GM19025 (cell line): ENCODE results near the gene PABPN1L.

ENCODE experiments used
- ATAC-seq: cut with Tn5 transposase; IDR thresholded peaks from one replicate; pipeline ENCODE4 v1.9.1; 2021; ENCODE audit warnings: mild to moderate bottlenecking, low read depth, moderate library complexity; ENCODE audit not compliant: unreplicated experiment

Gene PABPN1L

GRCh38 chr16:88871730-88872416 is 5.4 kb upstream of the PABPN1L start:
- ATAC-seq: no peak

DNA sequence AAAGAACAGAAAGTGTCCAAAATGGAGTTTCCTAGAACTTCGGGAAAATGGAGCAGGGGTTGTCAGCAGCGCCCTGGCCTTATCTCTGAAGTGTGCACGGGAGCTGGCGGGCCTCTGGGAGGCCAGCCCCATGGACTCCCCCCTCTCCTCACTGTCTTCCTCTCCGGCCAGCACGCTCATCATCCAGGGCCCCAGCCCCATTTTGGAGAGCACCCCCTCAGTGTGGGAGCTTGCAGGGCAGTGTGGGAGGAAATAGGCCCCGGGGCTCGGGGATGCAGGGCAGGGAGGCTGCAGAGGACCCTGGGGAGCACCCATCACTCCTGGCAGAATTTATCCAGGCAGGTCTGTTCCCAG is 4.9 kb upstream of the PABPN1L start:
- no peak for ATAC-seq

DNA sequence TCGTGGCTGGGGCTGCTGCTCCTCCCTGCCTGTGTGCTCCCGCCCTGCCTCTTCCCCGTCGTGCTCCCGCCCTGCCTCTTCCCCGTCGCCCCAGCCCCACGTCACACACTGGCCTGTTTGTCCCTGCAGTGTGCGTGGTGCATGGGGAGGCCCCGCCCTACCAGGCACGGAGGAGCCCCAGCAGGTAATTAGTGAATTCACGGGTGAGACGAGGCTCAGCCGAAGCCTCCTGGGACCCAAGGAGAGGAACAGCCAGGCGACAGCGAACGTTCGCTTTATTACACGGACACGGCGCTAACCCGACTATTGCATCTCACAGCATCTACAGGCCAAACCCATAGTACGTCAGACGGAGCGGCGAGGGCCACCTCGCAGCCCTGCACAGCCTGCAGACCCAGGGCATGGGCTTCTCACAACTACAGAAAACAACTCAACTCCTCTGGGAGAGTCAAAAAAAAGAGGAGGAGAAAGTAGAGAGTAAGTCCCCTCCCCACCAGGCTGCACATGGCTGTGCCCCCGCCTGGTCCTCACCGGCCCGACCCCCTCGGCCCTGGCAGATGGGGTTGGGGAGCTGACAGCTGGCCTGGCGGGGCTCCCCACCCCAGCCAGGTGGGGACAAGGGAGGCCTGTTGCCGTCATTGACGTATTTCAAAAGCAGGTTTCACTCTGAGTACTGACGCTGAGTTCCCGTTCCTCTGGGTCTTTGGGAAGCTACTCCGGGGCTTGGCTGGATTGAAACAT is 4.3 kb upstream of the PABPN1L start:
- ATAC-seq: no peak

- no peak for ATAC-seq
Measured at GRCh38 chr16:88869673-88869980, 3.2 kb upstream of the PABPN1L start.

DNA sequence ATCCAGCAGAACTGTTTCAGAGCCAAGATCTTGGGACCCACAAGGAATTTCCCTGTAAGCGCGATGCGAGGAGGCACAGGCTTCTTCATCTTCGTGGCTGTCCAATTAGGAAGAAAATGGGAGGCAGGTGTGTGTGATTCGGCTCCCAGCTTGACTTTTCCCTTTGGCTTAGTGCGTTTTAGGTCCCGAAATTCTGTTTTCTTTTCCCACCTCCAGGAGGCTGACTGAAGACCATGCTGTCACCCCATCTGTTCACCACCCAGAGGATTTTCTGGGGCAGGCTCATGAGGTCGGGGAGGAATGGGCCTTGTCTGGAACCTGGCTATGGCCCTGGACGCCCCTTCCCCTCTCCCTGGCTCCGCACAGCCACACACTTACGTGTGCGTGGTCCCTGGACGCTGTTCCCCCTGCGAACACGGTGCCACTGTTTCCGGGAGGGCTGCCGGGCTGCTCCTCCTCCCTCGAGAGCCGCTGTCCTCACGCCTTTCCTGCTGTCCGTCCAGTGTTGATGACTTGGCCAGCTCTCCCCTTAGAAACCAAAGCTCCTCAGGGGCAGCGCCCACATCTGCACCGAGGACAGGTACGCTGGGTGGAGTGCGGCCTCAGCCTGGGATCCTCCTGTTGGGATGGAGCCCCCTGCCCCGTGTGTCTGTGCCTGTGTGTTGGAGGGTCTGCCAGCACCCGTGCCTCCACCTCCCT is 2.7 kb upstream of the PABPN1L start:
- no peak for ATAC-seq

GRCh38 chr16:88867581-88868246 is 1.3 kb upstream of the PABPN1L start:
- no peak for ATAC-seq

DNA sequence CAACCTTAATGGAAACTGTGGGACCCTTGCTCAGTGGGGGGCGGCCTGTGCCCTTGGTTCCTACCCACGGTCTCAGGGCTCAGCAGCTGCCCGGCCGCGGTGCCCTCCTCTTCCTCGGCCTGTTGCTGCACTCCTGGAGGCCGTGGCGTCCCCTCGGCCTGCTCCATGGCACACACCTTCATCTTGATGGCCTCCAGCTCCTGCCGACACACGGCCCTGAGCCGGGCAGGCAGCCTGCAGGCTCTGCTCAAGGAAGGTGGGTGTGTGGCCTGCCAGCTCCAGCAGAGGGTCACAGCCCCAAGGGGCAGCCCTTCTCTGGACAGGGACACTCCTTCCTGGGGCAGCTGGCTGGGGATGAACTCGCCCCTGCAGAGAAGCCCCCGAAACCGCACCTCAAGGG is 718 bp downstream of the PABPN1L start:
- no peak for ATAC-seq

GRCh38 chr16:88865310-88865709 is 1.1 kb downstream of the PABPN1L start:
- ATAC-seq: no peak

DNA sequence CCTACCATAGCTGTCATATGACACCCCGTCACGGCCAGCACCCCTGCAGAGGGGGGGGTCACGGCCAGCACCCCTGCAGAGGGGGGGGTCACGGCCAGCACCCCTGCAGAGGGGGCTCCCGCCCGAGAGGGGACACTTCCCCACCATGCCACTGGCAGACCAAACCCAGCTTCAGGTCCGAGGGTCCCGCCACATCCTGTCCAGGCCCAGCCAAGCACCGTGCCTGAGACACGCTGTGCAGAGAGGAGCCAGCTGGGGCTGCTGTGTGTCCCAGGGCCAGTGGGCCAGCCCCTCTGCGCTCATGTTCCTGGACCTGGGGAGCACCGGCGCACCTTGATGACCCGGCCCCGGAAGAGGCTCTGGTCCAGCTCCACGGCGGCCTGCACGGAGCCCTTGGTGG is 1.9 kb downstream of the PABPN1L start:
- no peak for ATAC-seq

- ATAC-seq: no peak
Measured at GRCh38 chr16:88864099-88864498, 2.4 kb downstream of the PABPN1L start.

DNA sequence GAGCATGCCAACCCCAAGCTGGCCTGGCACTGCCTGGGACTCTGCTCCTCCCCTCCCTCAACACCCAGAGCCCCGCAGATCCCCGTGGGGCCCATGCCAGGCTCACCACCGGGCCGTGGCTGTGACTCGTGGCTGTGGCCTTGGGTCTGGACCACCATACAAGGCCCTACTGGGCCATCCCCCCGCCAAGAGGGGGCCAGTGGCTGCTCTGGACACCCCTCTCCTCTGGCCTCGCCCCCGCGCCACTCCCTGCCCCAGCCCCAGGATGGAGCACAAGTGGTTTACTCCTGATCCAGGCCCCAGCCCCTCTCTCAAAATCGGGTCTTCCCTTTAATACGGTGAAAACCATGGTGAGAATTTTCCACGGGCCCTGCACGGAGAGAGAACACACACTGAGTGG is 3.0 kb downstream of the PABPN1L start:
- no peak for ATAC-seq

- no peak for ATAC-seq
Measured at GRCh38 chr16:88862968-88863367, 3.5 kb downstream of the PABPN1L start.

DNA sequence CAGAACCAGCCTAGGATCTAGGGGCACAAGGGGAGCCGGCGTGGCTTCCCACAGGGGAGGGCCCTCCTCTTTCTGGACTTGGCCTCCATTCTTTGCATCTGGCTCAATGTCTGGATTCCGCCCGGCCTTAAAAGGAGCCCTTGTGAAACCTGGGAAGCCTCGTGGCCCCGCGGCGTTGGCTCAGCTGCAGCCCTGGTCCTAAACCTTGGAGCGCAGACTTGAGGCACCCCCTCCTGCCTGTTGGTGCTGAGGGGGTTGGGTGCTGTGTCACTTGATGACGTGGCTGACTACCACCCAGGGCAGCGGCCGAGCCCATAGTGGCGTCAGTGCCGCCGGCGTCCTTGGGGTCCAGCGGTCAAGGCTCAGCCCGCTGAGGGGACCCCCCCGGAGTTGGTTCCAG is 5.1 kb downstream of the PABPN1L start:
- ATAC-seq: no peak

DNA sequence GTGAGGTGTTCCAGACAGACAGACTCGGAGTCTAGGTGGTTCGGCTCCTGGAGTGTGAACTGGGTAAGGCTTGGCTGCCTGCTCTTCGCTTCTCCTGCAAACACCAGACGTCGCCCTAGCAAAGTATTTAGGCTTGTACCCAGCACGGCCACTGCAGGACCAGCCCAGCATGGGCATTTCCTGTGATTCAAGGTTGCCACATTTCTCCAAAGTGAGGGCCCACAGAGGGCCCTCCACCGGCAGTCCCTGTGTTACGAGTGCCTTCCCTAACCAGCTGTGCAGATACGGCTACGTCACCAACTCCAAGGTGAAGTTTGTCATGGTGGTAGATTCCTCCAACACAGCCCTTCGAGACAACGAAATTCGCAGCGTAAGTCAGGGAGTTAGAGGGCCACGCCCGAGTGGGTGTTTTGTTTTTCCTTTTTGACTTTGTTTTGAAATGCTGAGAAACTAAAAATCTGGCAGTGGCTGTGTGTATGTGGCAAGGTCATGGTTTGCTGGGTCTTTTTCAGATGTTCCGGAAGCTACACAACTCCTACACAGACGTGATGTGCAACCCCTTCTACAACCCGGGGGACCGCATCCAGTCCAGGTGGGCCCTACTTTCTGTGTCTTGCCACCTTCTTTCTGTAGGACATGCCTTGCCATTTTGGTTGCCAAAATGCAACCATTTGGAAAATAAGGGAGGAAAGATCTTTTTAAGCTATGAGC is 6.9 kb downstream of the PABPN1L start:
- ATAC-seq: no peak

DNA sequence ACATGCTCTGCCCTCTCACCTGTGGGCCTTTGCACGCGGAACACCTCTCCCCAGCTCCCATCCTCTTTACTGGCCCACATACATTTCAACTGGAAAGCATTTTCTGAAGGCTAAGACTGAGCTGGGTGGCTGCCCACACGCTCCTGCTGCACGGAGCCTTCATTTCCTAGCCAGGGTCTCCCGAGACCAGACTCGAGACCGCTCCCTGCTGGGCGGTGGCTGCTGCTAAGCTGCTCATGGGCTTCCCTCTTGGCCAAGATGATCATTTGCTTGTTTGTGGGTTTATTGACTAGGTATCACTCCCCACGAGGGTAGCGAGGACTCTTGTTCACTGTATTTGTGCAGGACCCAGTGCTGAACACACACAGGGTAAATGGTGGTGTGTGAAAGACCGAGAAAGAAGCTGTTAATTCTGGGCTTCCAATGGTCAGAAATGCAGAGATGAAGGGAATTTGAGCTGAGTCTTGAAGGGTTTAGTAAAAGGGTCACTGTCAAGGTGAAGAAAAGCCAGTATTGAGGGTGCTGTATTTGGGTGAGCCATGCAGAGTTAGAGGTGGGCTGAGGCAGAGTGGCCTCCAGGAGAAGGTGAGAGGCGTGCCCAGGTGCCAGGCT is 8.6 kb downstream of the PABPN1L start:
- peak; percentile 27 for ATAC-seq

GRCh38 chr16:88856828-88857727 is 9.4 kb downstream of the PABPN1L start, which contains the start of the genes GALNS and TRAPPC2L:
Gene GALNS (minus strand): TSS chr16:88856947. CDS start chr16:88856877, 70 bp downstream.
Gene TRAPPC2L (plus strand): TSS chr16:88857127. CDS start chr16:88857151, 24 bp downstream.
- ATAC-seq: peak; percentile 76

DNA sequence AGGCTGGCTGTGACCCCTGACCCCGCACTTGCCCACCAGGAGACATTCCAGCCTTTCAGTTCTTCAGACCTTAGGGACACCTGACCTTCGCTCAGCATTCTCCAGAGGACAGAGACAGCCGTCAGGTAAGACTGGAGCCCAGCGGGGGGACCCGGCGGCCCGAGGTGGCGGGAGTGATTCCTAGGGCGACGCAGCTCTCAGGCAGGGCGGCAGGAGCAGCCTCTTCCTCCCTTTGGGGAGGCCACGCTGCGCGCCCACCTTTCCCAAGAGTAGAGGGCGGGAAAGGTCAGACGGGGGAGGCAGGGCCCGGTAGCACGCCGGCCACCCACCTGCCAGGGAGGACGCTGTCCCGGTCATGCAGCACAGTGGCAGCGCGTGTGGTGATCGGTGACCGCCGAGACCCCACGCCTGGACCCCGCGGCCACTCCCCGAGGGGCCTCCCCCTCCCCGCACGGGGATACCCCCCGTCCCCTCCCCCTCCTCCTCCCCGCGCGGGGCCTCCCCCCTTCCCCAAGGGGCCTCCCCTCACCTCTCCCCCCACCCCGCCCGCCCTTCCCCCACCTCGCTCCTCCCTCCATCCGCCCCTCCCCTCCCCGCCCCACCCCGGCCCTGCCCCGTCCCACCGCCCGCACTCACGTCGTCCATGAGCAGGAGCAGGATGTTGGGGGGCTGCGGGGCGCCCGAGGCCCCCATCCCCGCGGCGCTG is 10.2 kb downstream of the PABPN1L start:
- no peak for ATAC-seq

- ATAC-seq: no peak
Measured at GRCh38 chr16:88855736-88856121, 10.7 kb downstream of the PABPN1L start.
